ENCODE data around the gene PTPRD.
A peak's percentile ranks its signal among the peaks of the same experiment; 100 is the strongest.

PTPRD gene

GRCh38 chr9:9004810-9005209, 1608.0 kb downstream of the PTPRD start:
- Histone ChIP-seq H3K79me2 (ENCODE audit: insufficient read depth, low read length) (no peaks in the 10 kb centered on the region), H3K9me3 (ENCODE audit: insufficient read depth, low read depth, low read length) (no peaks in the 10 kb centered on the region), H3K4me3 (ENCODE audit: low read length, poor library complexity, severe bottlenecking) (no peak overlapping the region), H3K36me3 (ENCODE audit: insufficient read depth, low read length) (no peaks in the 10 kb centered on the region), H3F3A (ENCODE audit: low read depth) (no peaks in the 10 kb centered on the region), H4K20me1 (ENCODE audit: insufficient read depth, low read length, poor library complexity, severe bottlenecking) (no peaks in the 10 kb centered on the region), H2AFZ (ENCODE audit: low read length) (no peak overlapping the region; the same call in 1 of the 2 replicates), H3K4me1 (ENCODE audit: insufficient read depth, low read length, poor library complexity, severe bottlenecking) (no peaks in the 10 kb centered on the region), H3K9ac (ENCODE audit: low read depth, low read length, poor library complexity, severe bottlenecking) (no peak overlapping the region), H3K27me3 (ENCODE audit: insufficient read depth, low read length, poor library complexity, severe bottlenecking) (no peaks in the 10 kb centered on the region), H3K9me2 (replicated peaks; ENCODE audit: low read depth, low read length) (no peaks in the 10 kb centered on the region), H3K4me2 (ENCODE audit: low read depth, low read length, poor library complexity, severe bottlenecking) (no peak overlapping the region)
- TF ChIP-seq CTCF (conservative IDR thresholded peaks at IDR 0.05; ENCODE audit: low read length), result peak; percentile 41
- no peak for TF ChIP-seq EZH2phosphoT487 (IDR thresholded peaks at IDR 0.05; ENCODE audit: borderline replicate concordance)

GRCh38 chr9:9002826-9003583, 1609.8 kb downstream of the PTPRD start:
- Histone ChIP-seq H3K79me2 (ENCODE audit: insufficient read depth, low read length) (no peaks in the 10 kb centered on the region), H3K4me3 (ENCODE audit: low read length, poor library complexity, severe bottlenecking) (no peak overlapping the region), H4K20me1 (ENCODE audit: insufficient read depth, low read length, poor library complexity, severe bottlenecking) (no peaks in the 10 kb centered on the region), H3K4me2 (ENCODE audit: low read depth, low read length, poor library complexity, severe bottlenecking) (no peak overlapping the region), H3K9me2 (replicated peaks; ENCODE audit: low read depth, low read length) (no peaks in the 10 kb centered on the region), H2AFZ (ENCODE audit: low read length) (no peak overlapping the region), H3K4me1 (ENCODE audit: insufficient read depth, low read length, poor library complexity, severe bottlenecking) (no peaks in the 10 kb centered on the region), H3F3A (ENCODE audit: low read depth) (no peaks in the 10 kb centered on the region), H3K9me3 (ENCODE audit: insufficient read depth, low read depth, low read length) (0 out of 2 replicates have a peak, but pooled peaks cover 7% of the 10 kb centered on the region), H3K36me3 (ENCODE audit: insufficient read depth, low read length) (no peaks in the 10 kb centered on the region), H3K27me3 (ENCODE audit: insufficient read depth, low read length, poor library complexity, severe bottlenecking) (no peaks in the 10 kb centered on the region), H3K9ac (ENCODE audit: low read depth, low read length, poor library complexity, severe bottlenecking) (no peak overlapping the region)
- TF ChIP-seq EZH2phosphoT487 (IDR thresholded peaks at IDR 0.05; ENCODE audit: borderline replicate concordance) (no peak), CTCF (conservative IDR thresholded peaks at IDR 0.05; ENCODE audit: low read length) (peak; percentile 73)

- H4K20me1 ChIP-seq (ENCODE audit: insufficient read depth, low read length, poor library complexity, severe bottlenecking), result no peaks in the 10 kb centered on the region
- H3K79me2 ChIP-seq (ENCODE audit: insufficient read depth, low read length), result no peaks in the 10 kb centered on the region
- H3K4me3 ChIP-seq (ENCODE audit: low read length, poor library complexity, severe bottlenecking), result no peak overlapping the region
- no peaks in the 10 kb centered on the region for H3K9me2 ChIP-seq (replicated peaks; ENCODE audit: low read depth, low read length)
- no peak overlapping the region for H3K4me2 ChIP-seq (ENCODE audit: low read depth, low read length, poor library complexity, severe bottlenecking)
- H2AFZ ChIP-seq (ENCODE audit: low read length), result no peak overlapping the region
- no peaks in the 10 kb centered on the region for H3K9me3 ChIP-seq (ENCODE audit: insufficient read depth, low read depth, low read length)
- H3K36me3 ChIP-seq (ENCODE audit: insufficient read depth, low read length), result no peaks in the 10 kb centered on the region
- no peaks in the 10 kb centered on the region for H3F3A ChIP-seq (ENCODE audit: low read depth)
- H3K27me3 ChIP-seq (ENCODE audit: insufficient read depth, low read length, poor library complexity, severe bottlenecking), result no peaks in the 10 kb centered on the region
- H3K4me1 ChIP-seq (ENCODE audit: insufficient read depth, low read length, poor library complexity, severe bottlenecking), result no peaks in the 10 kb centered on the region
- TF ChIP-seq CTCF (conservative IDR thresholded peaks at IDR 0.05; ENCODE audit: low read length) (no peak), EZH2phosphoT487 (IDR thresholded peaks at IDR 0.05; ENCODE audit: borderline replicate concordance) (no peak)
- no peak overlapping the region for H3K9ac ChIP-seq (ENCODE audit: low read depth, low read length, poor library complexity, severe bottlenecking)
These were observed 1632.2 kb downstream of the PTPRD start for GRCh38 chr9:8980496-8981013.

Data from Loucy (cell line).